ENCODE measurements around the gene ERICH6.

ERICH6 gene

GRCh38 chr3:150609988-150610387 is 93.7 kb downstream of the ERICH6 start:
- TF ChIP-seq, protein P1, sequence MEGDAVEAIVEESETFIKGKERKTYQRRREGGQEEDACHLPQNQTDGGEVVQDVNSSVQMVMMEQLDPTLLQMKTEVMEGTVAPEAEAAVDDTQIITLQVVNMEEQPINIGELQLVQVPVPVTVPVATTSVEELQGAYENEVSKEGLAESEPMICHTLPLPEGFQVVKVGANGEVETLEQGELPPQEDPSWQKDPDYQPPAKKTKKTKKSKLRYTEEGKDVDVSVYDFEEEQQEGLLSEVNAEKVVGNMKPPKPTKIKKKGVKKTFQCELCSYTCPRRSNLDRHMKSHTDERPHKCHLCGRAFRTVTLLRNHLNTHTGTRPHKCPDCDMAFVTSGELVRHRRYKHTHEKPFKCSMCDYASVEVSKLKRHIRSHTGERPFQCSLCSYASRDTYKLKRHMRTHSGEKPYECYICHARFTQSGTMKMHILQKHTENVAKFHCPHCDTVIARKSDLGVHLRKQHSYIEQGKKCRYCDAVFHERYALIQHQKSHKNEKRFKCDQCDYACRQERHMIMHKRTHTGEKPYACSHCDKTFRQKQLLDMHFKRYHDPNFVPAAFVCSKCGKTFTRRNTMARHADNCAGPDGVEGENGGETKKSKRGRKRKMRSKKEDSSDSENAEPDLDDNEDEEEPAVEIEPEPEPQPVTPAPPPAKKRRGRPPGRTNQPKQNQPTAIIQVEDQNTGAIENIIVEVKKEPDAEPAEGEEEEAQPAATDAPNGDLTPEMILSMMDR (IDR thresholded peaks at IDR 0.05; ENCODE audit: low read depth, low read length): no peak
- H3K4me3 ChIP-seq (replicated peaks in 1 of 2; ENCODE audit: low read depth in 2 of 2, low read length in 2 of 2): no peak overlapping the region
- DNase-seq (ENCODE audit: low read depth in 2 of 2): no peak
